SU-DHL-6 (cell line): ENCODE results near the gene ADAMTS14.

Source experiments
- CTCF ChIP-seq: fragments of 200-600 bp; sonication (generic); IDR thresholded peaks from one replicate; pipeline ENCODE4 v1.5.1; 2017; ENCODE audit warnings: antibody characterized with exemption, mild to moderate bottlenecking, low read length, moderate library complexity; ENCODE audit not compliant: insufficient read depth, poor library complexity, severe bottlenecking
- EZH2phosphoT487 ChIP-seq: fragments of 200-600 bp; sonication (generic), shearing (Covaris generic); conservative IDR thresholded peaks from 2 replicates; pipeline ENCODE4 v1.6.1; 2018; ENCODE audit warnings: mild to moderate bottlenecking, antibody characterized with exemption, low read length, moderate library complexity, mixed read lengths

- no peak for TF ChIP-seq CTCF
- TF ChIP-seq EZH2phosphoT487: no peak
Measured at GRCh38 chr10:70669015-70669414, 3.3 kb upstream of the ADAMTS14 start.
